Esophagus squamous epithelium (tissue), 4 donors: Measurements from ENCODE around the gene ARMS2.

Experiments used
- CTCF ChIP-seq, 6 experiments: fragments of 450-650 bp in 4 of 6; fragments of 200-600 bp in 2 of 6; sonication (generic) in 2 of 6; IDR thresholded peaks; one replicate each; pipeline ENCODE4 v1.5.1; 2016 to 2019; ENCODE audit warnings: antibody characterized with exemption in 6 of 6, mild to moderate bottlenecking in 4 of 6, moderate library complexity in 4 of 6
- POLR2A ChIP-seq, 4 donors: fragments of 450-650 bp; IDR thresholded peaks; one replicate each; pipeline ENCODE4 v1.6.1; 2017; ENCODE audit warnings: antibody characterized with exemption in 4 of 4, mild to moderate bottlenecking in 4 of 4, moderate library complexity in 3 of 4

- TF ChIP-seq CTCF (IDR thresholded peaks at IDR 0.05) (no peak), POLR2A (IDR thresholded peaks at IDR 0.05) (no peak)
Observed at GRCh38 chr10:122426829-122427228, 27.6 kb upstream of the ARMS2 start.
